NCI-H146 (cell line): ENCODE data around the gene PLA2G5.
"Not testable (repeated sequence)": the region's sequence is repeated elsewhere in the genome, so short reads cannot be mapped to it uniquely, and the experiment has no call there.

Experiments used
- DNase-seq: peaks from one replicate; lab custom pipeline; 2025; lab: John Stamatoyannopoulos, UW

The PLA2G5 gene

GRCh38 chr1:20119347-20119746, 49.4 kb downstream of the PLA2G5 start, which contains the start of gene PLA2G2D:
TSS of gene PLA2G2D (minus strand) at chr1:20119536. CDS start at chr1:20119498, 38 bp downstream.
- DNase-seq: no peak

GRCh38 chr1:20120796-20121195, 50.8 kb downstream of the PLA2G5 start:
- no peak for DNase-seq

- no peak for DNase-seq
Observed at GRCh38 chr1:20123722-20124455, 53.9 kb downstream of the PLA2G5 start.

- DNase-seq: no peak
Observed at GRCh38 chr1:20124456-20125057, 54.6 kb downstream of the PLA2G5 start.

- DNase-seq: no peak
Observed at GRCh38 chr1:20125100-20125499, 55.1 kb downstream of the PLA2G5 start.

GRCh38 chr1:20126041-20126805, 56.2 kb downstream of the PLA2G5 start:
- no peak for DNase-seq

- DNase-seq: no peak
Observed at GRCh38 chr1:20126806-20127440, 56.9 kb downstream of the PLA2G5 start.

- not testable (repeated sequence) for DNase-seq
Observed at GRCh38 chr1:20130518-20130917, 60.5 kb downstream of the PLA2G5 start.

- DNase-seq: no peak
Observed at GRCh38 chr1:20134995-20135394, 65.0 kb downstream of the PLA2G5 start.

- DNase-seq: no peak
Observed at GRCh38 chr1:20136249-20136648, 66.3 kb downstream of the PLA2G5 start.

- DNase-seq: no peak
Observed at GRCh38 chr1:20137055-20137454, 67.1 kb downstream of the PLA2G5 start.

- no peak for DNase-seq
Observed at GRCh38 chr1:20137604-20138003, 67.6 kb downstream of the PLA2G5 start.

- no peak for DNase-seq
Observed at GRCh38 chr1:20138346-20138745, 68.4 kb downstream of the PLA2G5 start.

- DNase-seq: no peak
Observed at GRCh38 chr1:20138961-20139550, 69.1 kb downstream of the PLA2G5 start, which contains the start of gene PLA2G2F. TSS of gene PLA2G2F (plus strand) at chr1:20139323. CDS start at chr1:20139428, 105 bp downstream.

GRCh38 chr1:20139776-20140612, 70.0 kb downstream of the PLA2G5 start:
- no peak for DNase-seq

- DNase-seq: no peak
Observed at GRCh38 chr1:20141001-20141400, 71.0 kb downstream of the PLA2G5 start.

- DNase-seq: no peak
Observed at GRCh38 chr1:20141466-20141865, 71.5 kb downstream of the PLA2G5 start.
